DMS53 (cell line): ENCODE results near the gene RBX1.
"Not testable (repeated sequence)": the region's sequence is repeated elsewhere in the genome, so short reads cannot be mapped to it uniquely, and the experiment has no call there.

Source experiments
- DNase-seq: peaks from one replicate; lab custom pipeline; 2025; lab: John Stamatoyannopoulos, UW

The RBX1 gene

DNA sequence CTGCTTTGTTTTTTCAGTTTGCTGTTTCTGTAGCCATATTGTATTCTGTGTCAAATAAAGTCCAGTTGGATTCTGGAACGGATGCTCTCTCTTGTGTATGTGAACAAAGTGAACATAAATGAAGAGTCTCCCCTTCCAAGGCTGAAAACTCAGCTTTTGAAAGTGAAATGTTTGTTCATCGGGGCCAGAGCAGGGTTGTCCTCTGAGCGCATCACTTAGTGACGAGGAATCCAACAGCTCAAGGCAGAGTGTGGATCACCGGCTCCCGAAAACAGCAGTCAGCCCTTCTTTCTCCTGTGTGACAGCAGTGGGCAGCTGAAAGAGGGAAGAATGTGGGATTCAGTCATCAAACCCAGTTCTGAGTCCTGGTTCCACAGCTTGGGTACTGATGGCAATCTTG, 21.4 kb downstream of the RBX1 start:
- no peak for DNase-seq

- DNase-seq, result no peak
Observed at GRCh38 chr22:40973144-40973543, 22.0 kb downstream of the RBX1 start.

DNA sequence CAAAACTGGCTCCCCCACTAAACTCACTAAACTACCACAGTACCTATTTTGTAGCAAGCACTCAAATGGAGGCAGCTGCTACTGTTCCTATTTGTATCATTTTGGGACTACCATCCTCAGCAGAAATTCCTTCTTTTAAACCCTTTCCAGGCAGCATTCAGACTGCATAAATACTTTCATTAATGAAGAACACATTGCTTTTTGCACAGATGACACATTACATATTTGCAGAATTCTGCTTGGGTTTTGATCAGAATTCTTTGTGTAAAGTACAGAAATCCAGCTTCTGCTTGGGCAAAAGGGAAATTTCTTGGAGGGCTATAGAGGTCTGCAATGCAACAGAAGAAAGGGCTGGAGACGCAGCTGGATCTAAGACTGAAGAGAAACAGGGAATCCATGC, 24.2 kb downstream of the RBX1 start:
- DNase-seq, result no peak

DNA sequence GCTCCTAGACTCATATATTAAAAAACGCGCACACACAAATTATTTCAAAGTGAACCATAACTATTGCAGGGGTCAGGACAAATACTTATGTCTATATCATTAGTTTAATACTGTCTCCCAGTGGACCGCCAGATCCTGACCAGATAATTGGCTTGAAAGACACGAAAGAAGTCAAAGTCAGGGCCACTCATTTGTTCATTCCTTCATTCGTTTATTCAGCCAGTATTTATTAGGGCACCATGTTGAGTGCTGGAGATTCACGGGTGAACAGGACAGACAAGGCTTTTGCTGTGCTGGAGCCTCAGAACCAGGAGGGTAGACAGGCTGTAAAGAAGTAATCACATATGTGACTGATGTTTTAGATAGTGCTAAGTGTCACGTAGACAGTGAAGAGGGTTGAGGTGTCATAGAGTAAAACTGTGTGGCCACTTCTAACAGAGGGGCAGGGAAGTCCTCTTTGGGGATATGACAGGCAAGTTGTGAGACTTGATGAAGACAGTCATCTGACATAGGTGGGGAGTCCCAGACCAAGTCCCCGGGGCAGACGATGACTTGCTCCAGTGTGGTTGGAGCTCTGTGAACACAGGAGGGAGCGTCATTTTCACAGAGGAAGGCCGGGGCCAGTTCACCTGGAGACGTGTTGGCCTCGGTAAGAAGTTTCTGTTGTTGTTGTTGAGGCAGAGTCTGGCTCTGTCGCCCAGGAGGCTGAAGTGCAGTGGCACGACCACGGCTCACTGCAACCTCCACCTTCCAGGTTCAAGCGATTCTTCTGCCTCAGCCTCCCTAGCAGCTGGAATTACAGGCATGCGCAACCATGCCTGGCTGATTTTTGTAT, 25.9 kb downstream of the RBX1 start:
- no peak for DNase-seq

DNA sequence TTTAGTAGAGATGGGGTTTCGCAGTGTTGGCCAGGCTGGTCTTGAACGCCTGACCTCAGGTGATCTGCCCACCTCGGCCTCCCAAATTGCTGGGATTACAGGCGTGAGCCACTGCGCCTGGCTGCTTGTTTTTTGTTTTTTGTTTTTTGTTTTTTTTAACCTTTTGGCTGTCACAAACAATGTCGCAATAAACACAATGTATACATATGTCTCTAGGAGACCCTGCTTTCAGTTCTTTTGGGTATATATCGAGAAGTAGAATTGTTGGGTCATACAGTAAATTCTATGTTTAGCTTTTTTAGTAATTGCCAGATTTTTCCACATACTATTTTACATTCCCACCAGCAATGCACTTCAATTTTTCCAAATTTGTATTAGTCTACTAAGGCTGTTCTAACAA, 28.0 kb downstream of the RBX1 start:
- no peak for DNase-seq

GRCh38 chr22:40979871-40980270, 28.7 kb downstream of the RBX1 start:
- no peak for DNase-seq

DNA sequence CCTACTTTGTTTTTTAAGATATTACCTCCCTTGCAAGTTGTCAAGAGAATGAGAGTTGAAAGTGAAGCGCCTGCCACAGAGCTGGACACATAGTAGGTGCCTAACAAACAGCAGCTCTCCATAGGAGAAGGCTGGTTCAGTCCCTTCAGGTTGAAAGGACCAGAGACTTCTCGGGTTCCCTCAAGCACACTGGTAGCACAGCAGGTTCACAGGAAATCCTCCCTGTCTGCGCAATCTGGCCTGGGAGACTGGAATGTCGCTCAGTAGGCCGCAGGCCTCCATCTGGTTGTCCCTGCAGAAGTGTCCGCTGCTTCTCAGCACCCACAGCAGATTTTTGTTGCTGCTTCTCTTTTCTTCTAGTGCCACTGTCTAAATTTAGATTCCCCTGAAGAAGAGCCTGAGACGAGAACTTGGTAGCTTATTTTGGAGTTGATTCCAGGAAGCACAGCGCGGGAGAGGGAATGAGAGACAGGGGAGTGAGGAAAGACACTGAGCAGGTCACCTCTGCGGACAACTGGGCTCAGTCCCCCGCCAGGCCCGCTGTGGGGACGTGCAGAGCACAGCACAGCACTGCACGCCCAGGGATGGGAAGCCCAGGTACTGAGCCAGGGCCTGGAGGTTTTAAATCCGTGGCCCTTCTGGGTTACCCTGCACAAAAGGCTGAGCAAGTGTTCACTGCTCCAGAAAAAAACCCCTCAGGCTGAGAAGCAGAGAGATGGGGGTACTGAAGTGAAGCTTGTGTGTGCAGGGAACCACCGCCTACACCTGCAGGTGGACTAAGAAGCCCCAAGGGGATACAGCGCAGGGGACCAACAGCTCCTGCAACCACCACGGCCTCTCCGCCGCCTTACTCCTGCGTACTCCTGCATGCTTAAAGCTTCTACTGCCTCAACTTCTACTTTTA, 31.6 kb downstream of the RBX1 start:
- DNase-seq, result no peak

DNA sequence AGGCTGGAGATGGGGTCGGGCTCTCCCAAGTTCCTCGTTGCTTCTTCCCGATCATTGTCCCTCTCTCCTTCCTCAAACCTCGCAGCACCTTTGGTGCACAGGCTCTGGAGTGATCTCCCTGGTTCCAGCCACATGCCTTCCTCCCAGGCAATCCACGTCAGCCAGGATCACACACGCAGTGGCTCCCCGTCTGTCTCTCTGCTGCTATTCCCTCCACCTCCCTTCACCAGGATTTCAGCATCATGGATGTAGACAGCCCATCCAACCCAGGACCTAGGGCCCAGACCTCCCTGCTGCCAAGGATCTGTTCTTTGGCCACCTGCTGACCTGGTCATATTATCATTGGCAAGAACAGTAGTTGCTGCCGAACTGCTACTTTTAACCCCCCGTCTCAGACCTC, 40.1 kb downstream of the RBX1 start:
- DNase-seq, result no peak

DNA sequence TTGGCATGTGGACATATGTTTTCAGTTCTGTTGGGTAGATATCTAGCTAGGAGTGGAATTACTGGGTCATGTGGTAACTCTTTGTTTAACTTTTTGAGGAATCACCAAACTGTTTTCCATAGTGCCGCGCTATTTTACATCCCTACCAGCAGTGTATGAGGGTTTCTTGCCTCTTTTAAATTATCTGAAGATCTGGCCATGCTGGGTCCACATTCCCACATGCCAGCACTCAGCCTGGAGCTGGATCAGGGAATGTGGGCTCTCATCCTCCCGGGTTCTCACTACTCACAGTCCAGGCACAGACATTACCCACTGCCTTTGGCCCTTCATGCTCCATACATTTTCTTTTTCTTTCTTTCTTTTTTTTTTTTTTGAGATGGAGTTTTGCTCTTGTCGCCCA, 44.6 kb downstream of the RBX1 start:
- no peak for DNase-seq

- DNase-seq, result no peak
Observed at GRCh38 chr22:40997520-40997919, 46.3 kb downstream of the RBX1 start.

DNA sequence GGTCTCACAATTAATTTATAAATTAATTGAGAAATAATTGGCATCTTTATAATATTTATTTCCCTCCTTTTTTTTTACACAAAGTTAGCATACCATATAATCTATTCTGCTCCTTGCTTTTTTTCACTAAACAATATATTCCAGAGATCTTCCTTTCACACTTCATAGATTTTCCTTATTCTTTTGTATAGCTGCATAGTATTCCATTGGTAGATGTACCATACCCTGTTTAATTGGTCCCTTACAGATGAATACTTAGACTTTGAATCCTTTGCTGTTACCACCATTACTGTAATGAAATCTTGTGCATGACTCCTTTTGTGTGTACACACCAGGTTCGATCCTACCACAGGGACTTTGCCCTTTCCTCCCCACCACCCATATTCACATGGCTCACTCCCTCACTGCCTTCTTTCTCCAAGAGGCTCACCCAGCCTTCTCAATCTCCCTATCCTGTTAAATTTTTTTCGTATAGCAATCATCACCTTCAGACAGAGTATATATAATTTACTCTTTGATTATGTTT, 48.9 kb downstream of the RBX1 start:
- DNase-seq, result no peak

DNA sequence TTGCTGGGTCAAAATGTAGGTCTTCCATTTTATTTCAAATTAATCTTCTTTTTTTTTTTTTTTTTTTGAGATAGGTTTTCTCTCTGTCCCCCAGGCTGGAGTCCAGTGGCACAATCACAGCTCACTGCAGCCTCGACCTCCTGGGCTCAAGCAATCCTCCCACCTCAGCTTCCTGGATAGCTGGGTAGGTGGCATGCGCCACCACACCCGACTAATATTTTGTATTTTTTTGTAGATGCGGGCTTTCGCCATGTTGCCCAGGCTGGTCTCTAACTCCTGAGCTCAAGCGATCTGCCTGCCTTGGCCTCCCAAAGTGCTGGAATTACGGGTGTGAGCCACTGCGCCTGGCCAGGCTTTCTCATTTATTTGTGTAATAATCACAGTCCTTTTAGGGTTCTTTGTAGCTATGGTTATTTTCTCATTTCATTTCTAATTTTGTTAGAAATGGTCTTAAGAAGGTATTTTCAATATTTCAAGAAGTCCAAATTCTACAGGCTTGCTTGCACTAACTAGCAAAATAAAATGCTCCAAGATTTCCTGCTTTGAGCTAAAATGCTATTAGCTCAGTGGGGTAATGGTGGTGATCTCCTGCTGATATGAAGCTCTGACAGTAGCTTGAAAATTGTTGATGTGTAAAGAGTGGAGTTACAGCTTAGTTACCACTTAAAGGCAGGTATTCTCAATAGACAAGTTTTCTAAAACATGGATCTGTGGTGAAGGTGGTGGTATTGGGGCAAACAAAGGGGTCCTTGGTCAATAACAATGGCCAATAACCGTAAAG, 50.0 kb downstream of the RBX1 start:
- DNase-seq, result no peak

- peak; percentile 54 for DNase-seq
Observed at GRCh38 chr22:41001722-41002122, 50.5 kb downstream of the RBX1 start.

GRCh38 chr22:41002386-41002785, 51.2 kb downstream of the RBX1 start:
- not testable (repeated sequence) for DNase-seq

DNA sequence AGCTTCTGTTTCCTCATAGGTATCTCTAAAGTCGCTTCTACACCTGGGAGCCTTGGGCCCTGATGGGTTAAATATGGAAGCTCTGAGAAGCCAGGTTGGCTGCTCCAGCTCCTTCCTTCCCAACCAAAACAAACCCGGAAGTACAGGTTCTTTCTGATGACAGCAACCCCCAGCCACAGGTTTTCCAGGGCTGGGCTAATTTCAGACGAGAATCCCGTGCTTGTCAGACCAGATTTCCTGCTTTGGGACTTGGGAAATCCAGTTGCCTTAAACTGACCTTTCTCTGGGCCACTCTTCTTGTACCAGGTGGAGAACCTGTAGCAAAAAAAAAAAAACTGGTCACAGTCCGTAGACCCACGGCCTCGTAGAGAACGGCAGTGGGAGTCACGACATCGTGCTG, 51.9 kb downstream of the RBX1 start:
- DNase-seq, result peak; percentile 37

- no peak for DNase-seq
Observed at GRCh38 chr22:41003976-41004375, 52.8 kb downstream of the RBX1 start.

- peak; percentile 45 for DNase-seq
Observed at GRCh38 chr22:41009222-41009948, 58.2 kb downstream of the RBX1 start.

DNA sequence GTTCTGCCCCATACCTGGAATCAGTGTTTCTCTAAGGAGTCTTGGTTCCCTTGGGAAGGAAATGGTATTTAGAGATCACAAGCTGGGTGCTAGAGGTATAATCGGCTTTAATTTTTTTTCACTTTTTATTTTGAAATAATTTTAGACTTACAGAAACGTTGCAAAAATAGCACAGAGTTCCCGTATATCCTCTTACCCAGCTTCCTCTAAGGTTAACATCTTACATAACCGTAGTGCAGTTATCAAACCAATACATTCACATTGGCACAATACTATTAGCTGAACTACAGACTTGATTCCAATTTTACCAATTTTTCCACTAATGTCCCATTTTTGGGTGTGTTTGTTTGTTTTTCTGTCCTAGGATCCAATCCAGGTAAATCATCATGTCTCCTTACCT, 63.8 kb downstream of the RBX1 start:
- no peak for DNase-seq

- DNase-seq, result peak; percentile 28
Observed at GRCh38 chr22:41021061-41021612, 70.0 kb downstream of the RBX1 start.

DNA sequence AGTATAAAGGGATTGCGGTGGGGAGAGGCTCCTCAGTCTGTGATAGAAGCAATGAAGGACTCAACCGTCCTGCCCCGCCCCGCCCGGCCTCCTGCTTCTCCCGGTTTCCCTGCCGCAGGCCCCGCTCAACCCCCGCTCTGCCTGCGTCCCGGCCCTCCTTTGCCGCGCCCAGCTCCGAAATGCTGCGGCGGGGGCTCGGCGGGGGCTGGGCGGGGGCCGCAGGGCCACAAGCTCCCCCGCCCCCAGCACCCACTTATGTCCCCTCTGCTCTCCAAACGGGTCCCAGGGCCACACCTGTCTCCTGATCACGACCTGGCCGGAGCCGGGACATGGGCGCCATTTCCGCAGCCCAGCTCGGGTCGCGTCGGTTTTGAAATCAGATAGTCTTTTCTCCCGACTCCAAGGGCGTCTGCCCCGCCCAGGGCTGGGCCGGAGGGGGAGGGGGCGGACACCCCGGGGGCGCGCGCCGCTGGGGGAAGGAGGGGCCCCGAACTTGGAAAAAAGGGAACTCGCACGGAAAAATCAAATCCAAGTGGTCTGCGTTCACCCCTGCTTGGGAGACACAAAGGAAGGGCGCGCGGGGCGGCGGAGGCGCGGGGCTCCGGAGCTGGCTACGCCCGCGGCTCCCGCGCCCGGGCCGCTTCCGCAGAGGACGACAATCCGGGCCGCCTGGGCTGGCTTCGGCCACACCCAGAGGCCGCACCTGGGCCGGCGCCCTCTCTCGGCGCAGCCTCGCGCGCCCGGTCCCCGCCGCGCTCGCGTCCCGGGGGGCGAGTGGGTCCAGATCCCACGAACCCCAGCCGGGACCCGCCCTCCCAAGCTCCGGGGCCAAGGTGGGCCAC, 70.7 kb downstream of the RBX1 start:
- peak; percentile 76 for DNase-seq
